M059J (cell line): ENCODE results near the gene USP5. TPM values are rescaled to one million over a fixed set of nuclear protein-coding genes. Genes with fewer than 3 reads are reported as not detected.

Source experiments
- DNase-seq: peaks from one replicate; pipeline ENCODE4 v3.0.0-alpha.2; 2012; ENCODE audit warnings: low read depth
- total RNA-seq: library from RNA; depleted of rRNA; stranded (reverse); fragments of >200 nt; shearing (Covaris generic); gene quantifications from 2 replicates; pipeline ENCODE4 v1.2.3, GENCODE V29; 2014

The USP5 gene
- total RNA-seq, 1 experiment from 2014 or later, result 79.3 TPM

DNA sequence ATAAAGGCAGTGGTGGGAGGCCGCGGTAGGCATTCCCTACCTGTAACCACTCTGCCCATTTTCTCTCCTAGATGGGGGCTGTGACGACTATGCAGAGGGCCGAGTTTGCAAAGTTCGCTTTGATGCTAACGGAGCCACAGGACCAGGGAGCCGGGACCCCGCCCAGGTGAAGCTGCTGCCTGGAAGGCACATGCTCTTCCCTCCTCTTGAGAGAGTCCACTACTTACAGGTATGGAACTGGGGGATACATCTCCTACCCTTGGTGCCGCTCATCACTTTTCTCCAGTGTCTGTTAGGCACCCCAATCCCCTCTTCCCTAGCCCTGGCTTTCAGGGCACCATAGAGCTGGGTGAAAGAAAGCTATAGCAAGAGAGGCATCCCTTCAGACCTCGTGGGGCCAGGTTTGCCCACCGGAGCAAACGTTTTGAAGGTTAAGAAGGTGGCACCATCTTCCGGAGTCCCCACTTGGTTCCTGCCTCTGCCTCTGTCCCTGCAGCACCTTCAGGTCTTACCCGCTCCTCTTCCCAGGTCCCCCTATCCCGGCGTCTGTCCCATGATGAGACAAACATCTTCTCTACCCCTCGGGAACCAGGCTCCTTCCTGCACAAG, 25.7 kb upstream of the USP5 start:
- no peak for DNase-seq

DNA sequence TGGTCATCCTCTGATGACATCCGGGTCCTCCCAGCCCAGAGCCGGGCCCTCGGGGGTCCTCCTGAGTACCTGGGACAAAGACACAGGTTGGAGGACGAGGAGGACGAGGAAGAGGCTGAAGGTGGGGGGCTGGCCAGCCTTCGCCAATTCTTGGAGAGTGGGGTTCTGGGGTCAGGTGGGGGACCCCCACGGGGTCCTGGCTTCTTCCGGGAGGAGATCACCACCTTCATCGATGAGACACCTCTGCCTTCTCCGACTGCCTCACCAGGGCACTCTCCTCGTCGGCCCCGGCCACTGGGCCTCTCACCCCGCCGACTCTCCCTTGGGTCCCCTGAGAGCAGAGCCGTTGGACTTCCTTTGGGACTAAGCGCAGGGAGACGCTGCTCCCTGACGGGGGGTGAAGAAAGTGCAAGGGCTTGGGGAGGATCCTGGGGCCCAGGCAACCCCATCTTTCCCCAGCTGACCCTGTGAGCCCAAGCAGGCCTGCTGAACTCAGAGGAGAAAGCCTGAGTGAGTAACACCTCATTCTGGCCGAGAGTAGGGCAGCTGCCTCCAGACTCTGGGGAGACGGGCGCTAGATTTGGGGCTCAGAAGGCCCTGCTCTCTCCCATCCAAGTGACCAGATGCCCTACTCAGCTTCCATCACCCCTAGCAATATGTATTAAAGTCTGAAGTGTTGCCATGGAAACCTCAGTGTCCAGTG, 25.1 kb upstream of the USP5 start:
- DNase-seq, result no peak

- DNase-seq, result peak; percentile 76
Measured at GRCh38 chr12:6827437-6827911, 24.5 kb upstream of the USP5 start.

DNA sequence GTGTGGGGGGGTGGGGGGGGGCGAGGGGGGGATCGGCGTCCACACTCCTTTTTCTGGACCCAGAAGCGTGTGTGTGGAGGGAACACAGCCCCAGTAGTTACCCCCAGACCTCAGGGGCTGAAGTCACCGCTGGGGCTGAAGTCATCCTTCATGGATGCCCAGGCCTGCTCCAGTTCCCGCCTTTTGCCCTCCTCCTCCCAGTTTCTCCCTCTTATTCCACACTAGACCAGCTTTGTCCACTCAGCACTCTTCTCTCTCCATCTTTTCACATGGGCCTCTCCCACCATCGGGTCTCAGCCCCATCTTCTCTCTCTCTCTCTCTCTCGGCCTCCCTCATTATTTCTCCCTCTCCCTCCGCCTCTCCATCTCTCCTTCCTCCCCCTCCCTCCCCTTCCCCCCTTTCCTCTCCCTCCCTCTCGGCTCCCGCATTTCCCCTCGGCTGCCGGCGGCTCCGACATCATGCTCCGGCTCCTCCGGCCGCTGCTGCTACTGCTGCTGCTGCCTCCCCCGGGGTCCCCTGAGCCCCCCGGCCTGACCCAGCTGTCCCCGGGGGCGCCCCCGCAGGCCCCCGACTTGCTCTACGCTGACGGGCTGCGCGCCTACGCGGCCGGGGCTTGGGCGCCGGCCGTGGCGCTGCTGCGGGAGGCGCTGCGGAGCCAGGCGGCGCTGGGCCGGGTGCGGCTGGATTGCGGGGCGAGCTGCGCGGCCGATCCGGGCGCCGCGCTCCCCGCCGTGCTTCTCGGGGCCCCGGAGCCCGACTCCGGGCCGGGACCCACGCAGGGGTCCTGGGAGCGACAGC, 23.8 kb upstream of the USP5 start, which contains the start of gene P3H3:
Gene P3H3, plus strand, starts transcription at position 426 of the 799 bp plus-strand sequence. Its CDS starts 34 bp downstream, at position 460.
- DNase-seq, result peak; percentile 58

DNA sequence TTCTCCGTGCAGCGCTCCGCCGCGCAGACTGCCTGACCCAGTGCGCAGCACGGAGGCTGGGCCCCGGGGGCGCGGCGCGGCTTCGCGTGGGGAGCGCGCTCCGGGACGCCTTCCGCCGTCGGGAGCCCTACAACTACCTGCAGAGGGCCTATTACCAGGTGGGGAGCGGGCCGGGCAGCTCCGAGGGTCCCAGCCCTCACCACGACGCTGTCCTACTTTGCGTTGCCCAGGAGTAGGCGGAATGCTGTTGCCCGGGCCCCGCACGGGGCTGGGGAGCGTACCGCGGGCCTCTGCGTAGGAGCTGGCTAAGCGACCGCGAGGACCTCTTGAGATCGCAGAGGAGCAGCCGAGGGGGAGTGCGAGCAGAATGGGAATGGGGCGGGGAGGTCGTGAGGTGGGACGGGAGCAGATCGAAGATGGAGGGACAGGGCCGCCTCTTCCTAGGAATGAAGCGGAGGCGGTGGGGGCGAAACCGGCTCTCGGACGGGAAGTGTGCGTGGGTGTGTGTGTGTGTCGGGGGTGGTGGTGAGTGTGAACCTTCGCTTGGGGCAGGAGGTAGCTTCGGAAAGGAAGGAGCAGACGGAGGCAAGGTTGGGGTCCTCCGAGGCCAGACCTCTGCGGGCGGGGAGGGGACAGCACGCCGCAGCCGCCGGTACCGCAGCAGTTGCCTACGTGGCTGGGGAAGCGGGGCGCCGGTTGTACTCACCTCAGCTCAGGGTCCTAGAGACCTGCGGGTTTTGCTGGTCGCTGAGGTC, 23.0 kb upstream of the USP5 start:
- no peak for DNase-seq

- no peak for DNase-seq
Measured at GRCh38 chr12:6829536-6830220, 22.3 kb upstream of the USP5 start.

- no peak for DNase-seq
Measured at GRCh38 chr12:6830286-6830890, 21.6 kb upstream of the USP5 start.

DNA sequence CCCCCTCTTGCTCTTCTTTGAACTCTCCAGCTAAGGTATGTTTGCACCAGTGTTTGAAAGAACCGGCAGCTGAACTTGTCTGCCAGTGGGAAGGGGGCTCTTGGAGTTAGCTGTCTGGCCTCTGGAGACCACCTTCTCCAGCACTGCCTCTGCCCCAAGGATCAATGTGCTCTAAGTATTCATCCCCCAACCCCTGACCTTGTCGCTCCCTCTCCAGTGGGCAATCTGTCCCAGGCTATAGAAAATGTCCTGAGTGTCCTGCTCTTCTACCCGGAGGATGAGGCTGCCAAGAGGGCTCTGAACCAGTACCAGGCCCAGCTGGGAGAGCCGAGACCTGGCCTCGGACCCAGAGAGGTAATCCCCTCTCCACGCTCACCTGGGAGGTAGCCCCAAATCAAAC, 21.0 kb upstream of the USP5 start:
- no peak for DNase-seq

DNA sequence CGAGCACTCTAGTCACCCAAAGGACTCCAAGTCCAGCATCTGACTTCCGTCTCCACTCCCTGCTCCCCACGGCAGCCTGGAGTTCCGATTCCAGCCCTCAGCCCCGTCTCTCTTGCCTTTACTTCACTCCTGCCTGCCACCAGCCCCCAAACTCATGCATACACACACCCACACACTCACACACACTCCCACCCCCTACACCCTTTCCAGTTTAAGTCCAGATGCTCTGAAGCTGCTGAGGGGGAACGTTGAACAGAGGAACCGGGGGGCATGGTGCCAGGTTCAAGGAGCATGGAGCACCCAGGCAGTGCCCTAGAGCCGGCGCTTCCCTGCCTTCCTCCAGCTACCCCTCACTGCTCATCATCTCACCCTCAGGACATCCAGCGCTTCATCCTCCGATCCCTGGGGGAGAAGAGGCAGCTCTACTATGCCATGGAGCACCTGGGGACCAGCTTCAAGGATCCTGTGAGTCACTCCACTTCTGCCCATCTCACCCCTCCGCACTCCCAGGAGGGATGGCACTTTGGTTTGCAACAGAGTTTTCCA, 20.4 kb upstream of the USP5 start:
- DNase-seq, result no peak

DNA sequence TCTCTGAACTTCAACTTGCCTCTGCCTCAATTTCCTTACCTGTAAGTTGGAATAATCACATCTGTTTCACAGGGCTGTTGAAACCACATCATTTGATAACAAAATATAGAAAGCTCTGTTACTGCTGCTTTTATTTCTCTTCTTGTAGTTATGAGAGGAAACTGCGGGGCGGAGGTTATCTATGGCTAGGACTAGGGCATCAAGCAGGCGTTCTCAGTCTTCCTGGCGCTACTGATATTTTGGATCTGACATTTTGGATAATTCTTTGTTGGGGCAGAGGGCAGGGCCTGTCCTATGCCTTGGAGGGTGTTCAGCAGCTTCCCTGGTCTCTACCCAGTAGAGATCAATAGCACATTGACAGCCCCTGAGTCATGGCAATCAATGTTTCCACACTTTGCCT, 19.8 kb upstream of the USP5 start:
- DNase-seq, result no peak

GRCh38 chr12:6833189-6833890, 18.6 kb upstream of the USP5 start:
- no peak for DNase-seq

DNA sequence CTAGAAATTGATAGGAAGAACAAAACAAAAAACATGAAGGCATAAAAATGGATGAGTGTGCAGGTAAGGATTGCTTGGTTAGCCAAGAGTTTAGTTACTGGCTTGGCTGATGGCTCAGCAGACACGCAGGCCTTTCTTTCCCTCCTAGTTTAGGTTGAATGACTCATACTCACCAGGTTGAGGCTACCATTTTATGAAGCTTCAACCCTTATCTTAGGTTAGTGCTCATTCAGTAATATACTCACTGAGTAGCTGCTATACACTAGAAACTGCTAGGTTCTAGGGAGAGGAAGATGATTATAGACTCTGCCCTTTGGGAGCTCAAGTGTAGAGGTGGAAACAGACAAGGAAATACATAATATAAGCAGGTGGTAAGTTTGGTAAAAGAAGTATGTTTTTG, 17.7 kb upstream of the USP5 start:
- DNase-seq, result no peak

DNA sequence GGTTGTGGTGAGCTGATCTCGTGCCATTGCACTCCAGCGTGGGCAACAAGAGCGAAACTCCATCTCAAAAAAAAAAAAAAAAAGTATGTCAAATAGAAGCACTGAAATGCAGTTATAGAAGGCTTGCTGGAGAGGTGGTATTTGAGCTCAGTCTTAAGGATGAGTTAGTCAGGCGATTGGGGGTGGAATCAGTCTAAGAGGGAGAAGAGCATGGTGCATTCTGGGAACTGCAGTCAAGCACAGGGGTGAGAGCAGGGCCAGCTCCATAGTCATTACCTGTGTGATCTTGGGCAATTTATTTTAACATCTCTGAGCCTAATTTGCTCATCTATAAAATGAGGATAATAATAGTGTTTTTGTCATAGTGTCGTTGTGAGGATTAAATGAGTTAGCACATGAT, 17.1 kb upstream of the USP5 start:
- no peak for DNase-seq

DNA sequence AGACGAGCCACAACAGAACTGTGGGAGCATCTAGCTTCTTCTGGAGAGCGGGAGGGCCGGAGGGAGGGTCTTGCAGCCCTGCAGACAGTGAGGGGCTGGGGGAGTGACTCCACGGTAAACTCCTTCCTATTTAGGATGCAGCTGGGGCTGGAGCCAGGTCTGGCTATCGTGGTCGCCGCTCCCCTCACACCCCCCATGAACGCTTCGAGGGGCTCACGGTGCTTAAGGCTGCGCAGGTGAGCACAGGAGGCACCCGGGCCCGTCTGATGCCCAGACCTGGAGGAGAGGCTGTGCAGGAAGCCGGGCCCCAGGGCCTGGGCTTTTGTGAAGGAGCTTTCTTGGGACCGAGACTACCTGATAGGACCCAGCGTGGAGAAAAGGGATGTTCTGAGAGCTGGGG, 15.1 kb upstream of the USP5 start:
- DNase-seq, result no peak

DNA sequence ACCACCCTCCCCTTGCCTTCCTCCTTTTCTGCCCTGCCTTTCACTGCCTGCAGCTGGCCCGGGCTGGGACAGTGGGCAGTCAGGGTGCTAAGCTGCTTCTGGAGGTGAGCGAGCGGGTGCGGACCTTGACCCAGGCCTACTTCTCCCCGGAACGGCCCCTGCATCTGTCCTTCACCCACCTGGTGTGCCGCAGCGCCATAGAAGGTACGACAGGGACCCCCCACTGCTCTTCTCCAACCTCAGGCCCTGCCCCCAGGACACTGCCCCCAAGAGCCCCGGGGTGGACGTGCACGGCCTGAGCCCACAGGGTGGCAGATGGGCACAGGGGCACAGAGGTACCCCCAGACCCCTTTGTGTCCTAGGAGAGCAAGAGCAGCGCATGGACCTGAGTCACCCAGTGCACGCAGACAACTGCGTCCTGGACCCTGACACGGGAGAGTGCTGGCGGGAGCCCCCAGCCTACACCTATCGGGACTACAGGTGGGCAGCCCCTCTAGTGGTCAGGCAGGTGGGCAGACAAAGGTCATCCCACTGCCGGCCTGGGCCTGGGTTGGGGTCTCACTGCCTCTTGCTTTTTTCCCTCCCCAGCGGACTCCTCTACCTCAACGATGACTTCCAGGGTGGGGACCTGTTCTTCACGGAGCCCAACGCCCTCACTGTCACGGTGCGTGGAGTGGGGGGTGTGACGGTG, 14.4 kb upstream of the USP5 start:
- no peak for DNase-seq

GRCh38 chr12:6838854-6839253, 13.1 kb upstream of the USP5 start:
- no peak for DNase-seq

DNA sequence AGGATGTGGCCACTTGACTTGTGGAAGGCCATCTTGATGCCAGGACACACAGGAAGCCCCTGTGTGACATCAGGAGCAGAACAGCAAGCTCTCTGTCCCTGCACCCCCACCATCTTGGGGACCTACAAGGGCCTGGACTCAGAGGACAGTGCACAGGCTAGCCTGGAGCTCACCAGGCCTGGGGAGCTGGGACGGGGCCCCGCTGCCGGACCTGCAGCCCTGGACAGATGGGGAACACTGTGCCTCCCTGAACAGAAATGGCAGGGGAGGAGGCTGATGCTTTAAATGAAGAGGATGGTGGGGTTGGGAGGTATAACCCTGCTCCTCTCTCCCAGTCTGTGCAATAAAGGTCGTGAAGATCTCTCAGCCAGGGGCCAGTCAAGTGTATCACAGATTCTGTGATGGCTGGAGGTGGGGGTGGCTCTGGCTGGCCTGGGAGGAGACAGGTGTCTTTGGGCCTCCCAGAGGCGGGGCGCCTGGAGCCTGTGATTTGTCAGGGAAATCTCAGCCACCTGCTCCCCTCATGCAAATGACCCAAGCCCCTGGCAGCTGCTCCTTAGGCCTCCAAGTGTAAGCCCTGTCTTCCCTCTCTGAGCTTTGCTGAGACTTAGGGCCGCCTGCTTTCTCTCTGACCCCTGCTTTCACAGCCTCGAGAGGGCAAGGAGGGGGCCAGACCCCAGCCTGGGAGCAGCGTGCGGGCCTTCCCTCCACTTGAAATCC, 12.3 kb upstream of the USP5 start:
- DNase-seq, result no peak

DNA sequence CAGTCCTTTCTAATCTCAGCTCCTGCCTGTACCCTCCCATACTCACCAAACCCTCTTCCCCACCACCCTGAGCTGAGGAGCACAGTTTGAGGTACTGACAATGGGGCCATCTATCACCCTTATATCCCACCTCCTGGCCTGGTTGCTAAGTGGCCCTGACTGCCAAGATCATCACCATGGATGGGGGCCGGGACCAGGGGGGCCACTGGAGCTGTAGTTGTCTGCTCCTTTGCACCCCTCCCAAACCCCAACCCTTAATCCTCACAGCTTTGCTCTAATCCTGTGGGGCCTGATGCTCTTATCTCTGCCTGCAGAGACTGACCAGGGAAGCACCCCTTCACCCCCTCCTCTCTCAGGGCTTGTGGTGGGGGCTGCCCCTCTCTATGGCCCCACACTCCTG, 11.6 kb upstream of the USP5 start:
- DNase-seq, result no peak
